ENCODE results near the gene KMT2C. TPM values are rescaled to one million over a fixed set of nuclear protein-coding genes. Genes with fewer than 3 reads are reported as not detected.

Gene KMT2C
- total and polyA plus RNA-seq, 2 of the 13 experiments (the other 11 are each of a cell fraction or from before 2014, with no cell fraction given), result 7.1 to 14.4 TPM

DNA sequence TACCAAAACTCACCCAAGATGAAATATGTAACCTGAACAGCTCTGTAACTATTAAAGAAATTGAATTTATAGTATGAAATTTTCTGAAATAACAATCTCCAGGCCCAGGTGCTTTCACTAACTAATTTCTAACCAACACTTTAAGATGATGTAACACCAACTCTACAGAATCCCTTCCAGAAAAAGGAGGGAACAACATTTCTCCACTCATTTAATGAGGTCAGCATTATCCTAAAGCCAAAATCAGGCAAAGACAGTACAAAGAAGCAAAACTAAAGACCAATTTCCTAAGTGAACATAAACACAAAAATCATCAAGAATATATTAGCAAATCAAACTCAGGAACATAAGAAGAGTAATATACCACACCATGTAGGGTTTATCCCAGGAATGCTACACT lies 65.5 kb downstream of the KMT2C start (continued):
- TF ChIP-seq, protein P1, sequence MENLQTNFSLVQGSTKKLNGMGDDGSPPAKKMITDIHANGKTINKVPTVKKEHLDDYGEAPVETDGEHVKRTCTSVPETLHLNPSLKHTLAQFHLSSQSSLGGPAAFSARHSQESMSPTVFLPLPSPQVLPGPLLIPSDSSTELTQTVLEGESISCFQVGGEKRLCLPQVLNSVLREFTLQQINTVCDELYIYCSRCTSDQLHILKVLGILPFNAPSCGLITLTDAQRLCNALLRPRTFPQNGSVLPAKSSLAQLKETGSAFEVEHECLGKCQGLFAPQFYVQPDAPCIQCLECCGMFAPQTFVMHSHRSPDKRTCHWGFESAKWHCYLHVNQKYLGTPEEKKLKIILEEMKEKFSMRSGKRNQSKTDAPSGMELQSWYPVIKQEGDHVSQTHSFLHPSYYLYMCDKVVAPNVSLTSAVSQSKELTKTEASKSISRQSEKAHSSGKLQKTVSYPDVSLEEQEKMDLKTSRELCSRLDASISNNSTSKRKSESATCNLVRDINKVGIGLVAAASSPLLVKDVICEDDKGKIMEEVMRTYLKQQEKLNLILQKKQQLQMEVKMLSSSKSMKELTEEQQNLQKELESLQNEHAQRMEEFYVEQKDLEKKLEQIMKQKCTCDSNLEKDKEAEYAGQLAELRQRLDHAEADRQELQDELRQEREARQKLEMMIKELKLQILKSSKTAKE (CRISPR knock-in tag; IDR thresholded peaks at IDR 0.05; ENCODE audit: borderline replicate concordance), result no peak
- TF ChIP-seq RFXAP (CRISPR knock-in tag; IDR thresholded peaks at IDR 0.05; ENCODE audit: borderline replicate concordance) (no peak), ZNF792 (CRISPR knock-in tag; IDR thresholded peaks at IDR 0.05) (no peak), EZH2 (conservative IDR thresholded peaks at IDR 0.05; ENCODE audit: low read depth, low read length) (no peak), ZNF569 (CRISPR knock-in tag; IDR thresholded peaks at IDR 0.05; ENCODE audit: borderline replicate concordance) (no peak), HOXA3 (CRISPR knock-in tag; IDR thresholded peaks at IDR 0.05) (no peak), ZKSCAN8 (CRISPR knock-in tag; IDR thresholded peaks at IDR 0.05; ENCODE audit: borderline replicate concordance) (no peak)
- TF ChIP-seq, protein P2, sequence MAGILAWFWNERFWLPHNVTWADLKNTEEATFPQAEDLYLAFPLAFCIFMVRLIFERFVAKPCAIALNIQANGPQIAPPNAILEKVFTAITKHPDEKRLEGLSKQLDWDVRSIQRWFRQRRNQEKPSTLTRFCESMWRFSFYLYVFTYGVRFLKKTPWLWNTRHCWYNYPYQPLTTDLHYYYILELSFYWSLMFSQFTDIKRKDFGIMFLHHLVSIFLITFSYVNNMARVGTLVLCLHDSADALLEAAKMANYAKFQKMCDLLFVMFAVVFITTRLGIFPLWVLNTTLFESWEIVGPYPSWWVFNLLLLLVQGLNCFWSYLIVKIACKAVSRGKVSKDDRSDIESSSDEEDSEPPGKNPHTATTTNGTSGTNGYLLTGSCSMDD (CRISPR knock-in tag; IDR thresholded peaks at IDR 0.05), result no peak

DNA sequence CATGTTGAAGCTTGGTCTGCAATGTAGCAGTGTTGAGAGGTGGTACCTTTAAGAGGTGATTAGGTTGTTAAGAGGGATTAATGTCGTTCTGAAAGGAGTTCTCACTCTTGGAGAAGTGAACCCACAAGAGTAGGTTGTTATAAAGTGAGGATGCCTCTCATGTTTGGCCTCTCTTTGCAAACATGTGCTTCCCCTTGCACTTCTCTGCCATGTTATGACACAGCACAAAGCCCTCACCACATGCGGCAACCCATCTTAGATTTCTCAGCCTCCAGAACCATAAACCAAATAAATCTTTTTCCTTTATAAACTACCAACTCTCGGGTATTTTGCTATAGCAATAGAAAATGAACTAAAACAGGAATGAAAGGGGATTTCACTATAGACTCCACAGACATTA lies 66.3 kb downstream of the KMT2C start:
- no TSS peak for BruUV-seq (replicated peaks)
- in situ Hi-C loops (cut with HindIII; ENCODE audit: extremely low pct_ligation_motif_present, low pct_unique_long_range_greater_than_20kb) (no loop called here), intact Hi-C loops (cut with micrococcal nuclease; ENCODE audit: unreplicated experiment) (no loop called here)
- Histone ChIP-seq H3K4me2 (ENCODE audit: low read depth, low read length) (no peak overlapping the region), H3K27me3 (ENCODE audit: control insufficient read depth in 1 of 2, insufficient read depth in 2 of 2, low read length in 2 of 2) (no peaks in the 10 kb centered on the region), H3K79me2 (ENCODE audit: insufficient read depth, low read length) (peaks cover 62% of the 10 kb centered on the region), H3K4me3 (replicated peaks in 1 of 3; ENCODE audit: insufficient read depth in 1 of 3, low read depth in 2 of 3, low read length in 3 of 3) (no peak overlapping the region), H4K20me1 (ENCODE audit: insufficient read depth, low read length) (peaks cover 5% of the 10 kb centered on the region; the same call in 1 of the 2 replicates), H2AFZ (ENCODE audit: low read length) (no peak overlapping the region), H3K27ac (ENCODE audit: extremely low read length, insufficient read depth, low read length) (no peak overlapping the region), H3K36me3 (replicated peaks in 1 of 2; ENCODE audit: control insufficient read depth in 1 of 2, insufficient read depth in 2 of 2, low read length in 2 of 2) (no peaks in the 10 kb centered on the region), H3K4me1 (ENCODE audit: insufficient read depth, low read length) (no peaks in the 10 kb centered on the region), H3K9ac (ENCODE audit: insufficient read depth, low read depth, low read length) (no peak overlapping the region), H3K9me3 (ENCODE audit: low read length) (no peaks in the 10 kb centered on the region)
- WGBS (ENCODE audit: low lambda C conversion rate), result 93% methylated on average over 3 of the region's 3 CpGs
- CTCF ChIA-PET (ENCODE audit: low intra/inter-chr PET ratio, low total read pairs), result no interaction called here
- no peak for FAIRE-seq
- no peak for ATAC-seq
- POLR2A ChIA-PET, result no interaction called here
- DNase-seq (ENCODE audit: low spot score), result no peak
- TF ChIP-seq, protein P3, sequence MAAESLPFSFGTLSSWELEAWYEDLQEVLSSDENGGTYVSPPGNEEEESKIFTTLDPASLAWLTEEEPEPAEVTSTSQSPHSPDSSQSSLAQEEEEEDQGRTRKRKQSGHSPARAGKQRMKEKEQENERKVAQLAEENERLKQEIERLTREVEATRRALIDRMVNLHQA (CRISPR knock-in tag; IDR thresholded peaks at IDR 0.05), result no peak
- no peak for TF ChIP-seq IRF9 (CRISPR knock-in tag; IDR thresholded peaks at IDR 0.05; ENCODE audit: borderline replicate concordance)
- TF ChIP-seq TOE1 (CRISPR knock-in tag; IDR thresholded peaks at IDR 0.05), result no peak
- TF ChIP-seq ZNF33A (CRISPR knock-in tag; IDR thresholded peaks at IDR 0.05; ENCODE audit: borderline replicate concordance), result no peak
- no peak for TF ChIP-seq ERF (CRISPR knock-in tag; IDR thresholded peaks at IDR 0.05)
- TF ChIP-seq, protein P4, sequence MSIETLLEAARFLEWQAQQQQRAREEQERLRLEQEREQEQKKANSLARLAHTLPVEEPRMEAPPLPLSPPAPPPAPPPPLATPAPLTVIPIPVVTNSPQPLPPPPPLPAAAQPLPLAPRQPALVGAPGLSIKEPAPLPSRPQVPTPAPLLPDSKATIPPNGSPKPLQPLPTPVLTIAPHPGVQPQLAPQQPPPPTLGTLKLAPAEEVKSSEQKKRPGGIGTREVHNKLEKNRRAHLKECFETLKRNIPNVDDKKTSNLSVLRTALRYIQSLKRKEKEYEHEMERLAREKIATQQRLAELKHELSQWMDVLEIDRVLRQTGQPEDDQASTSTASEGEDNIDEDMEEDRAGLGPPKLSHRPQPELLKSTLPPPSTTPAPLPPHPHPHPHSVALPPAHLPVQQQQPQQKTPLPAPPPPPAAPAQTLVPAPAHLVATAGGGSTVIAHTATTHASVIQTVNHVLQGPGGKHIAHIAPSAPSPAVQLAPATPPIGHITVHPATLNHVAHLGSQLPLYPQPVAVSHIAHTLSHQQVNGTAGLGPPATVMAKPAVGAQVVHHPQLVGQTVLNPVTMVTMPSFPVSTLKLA (IDR thresholded peaks at IDR 0.05), result no peak
